ENCODE measurements around the gene RAB12.

Gene RAB12

GRCh38 chr18:8686611-8687010 lies 77.4 kb downstream of the RAB12 start:
- DNase-seq = no peak

- DNase-seq = no peak
Observed at GRCh38 chr18:8688216-8688800, 79.1 kb downstream of the RAB12 start.

GRCh38 chr18:8688816-8689215 lies 79.6 kb downstream of the RAB12 start:
- DNase-seq = no peak

All from NCI-H1092 treated with DMSO at 0.1 percent for 48 hours (cell line).